ENCODE measurements around the gene CABLES1.
"Not testable (repeated sequence)": the region's sequence is repeated elsewhere in the genome, so short reads cannot be mapped to it uniquely, and the experiment has no call there.

CABLES1 gene

DNA sequence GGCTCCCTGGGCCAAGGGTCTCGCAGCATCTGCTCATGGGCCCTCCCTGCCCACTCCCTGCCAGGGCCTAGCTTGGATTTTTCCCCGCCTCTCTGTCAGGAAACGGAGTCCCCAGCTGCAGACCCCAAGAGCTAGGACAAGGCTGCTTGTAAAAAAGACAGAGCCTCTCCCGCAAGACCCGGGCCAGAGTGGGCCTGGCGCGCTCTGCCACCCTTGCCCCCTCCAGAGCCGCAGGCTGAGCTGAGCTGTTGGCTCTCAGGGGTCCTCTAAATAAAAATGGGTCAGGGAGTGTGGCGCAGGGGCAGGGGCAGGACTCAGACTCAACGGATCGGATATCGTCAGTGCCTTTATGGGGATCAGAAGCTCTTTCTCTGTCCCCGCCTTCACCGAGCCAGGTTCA is 112.6 kb downstream of the CABLES1 start:
- DNase-seq = no peak

DNA sequence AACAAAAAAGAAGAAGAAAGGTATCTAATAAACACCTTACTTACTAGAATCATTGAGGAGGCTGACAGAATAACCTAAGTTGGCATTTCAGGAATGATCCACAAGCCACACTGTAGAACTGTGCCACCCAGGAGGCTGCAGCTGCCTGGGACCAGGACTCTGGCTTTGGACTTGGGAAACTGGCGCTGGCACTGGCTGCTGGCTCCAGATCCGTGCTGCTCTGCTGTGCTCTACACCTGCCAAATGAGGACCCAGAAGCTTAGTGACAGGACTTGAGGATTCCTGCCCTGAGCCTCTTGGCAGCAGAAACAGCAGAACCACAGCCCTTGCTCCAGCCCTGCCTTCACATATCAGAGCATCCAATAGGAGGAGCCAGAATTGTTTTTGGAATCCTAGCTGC is 113.5 kb downstream of the CABLES1 start:
- no peak for DNase-seq

DNA sequence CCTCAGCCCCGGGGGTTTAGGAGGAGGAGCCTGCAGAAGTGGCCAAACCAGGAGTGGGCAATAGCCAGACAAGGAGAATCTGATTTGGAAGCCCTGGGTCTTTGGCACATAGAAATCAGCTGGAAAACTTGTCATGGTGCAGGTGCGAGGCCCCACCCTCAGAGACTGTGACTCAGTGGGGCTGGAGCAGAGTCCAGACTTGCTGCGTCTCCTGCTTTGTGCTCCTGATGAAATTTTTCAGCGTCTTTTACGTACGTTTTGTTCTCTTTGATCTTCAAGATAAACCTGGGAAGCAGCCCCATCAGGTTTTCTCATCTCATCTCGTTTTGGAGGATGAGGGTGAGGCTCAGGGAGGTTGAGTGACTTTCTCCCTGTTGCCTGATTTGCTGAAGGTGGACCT is 114.1 kb downstream of the CABLES1 start:
- DNase-seq = no peak

DNA sequence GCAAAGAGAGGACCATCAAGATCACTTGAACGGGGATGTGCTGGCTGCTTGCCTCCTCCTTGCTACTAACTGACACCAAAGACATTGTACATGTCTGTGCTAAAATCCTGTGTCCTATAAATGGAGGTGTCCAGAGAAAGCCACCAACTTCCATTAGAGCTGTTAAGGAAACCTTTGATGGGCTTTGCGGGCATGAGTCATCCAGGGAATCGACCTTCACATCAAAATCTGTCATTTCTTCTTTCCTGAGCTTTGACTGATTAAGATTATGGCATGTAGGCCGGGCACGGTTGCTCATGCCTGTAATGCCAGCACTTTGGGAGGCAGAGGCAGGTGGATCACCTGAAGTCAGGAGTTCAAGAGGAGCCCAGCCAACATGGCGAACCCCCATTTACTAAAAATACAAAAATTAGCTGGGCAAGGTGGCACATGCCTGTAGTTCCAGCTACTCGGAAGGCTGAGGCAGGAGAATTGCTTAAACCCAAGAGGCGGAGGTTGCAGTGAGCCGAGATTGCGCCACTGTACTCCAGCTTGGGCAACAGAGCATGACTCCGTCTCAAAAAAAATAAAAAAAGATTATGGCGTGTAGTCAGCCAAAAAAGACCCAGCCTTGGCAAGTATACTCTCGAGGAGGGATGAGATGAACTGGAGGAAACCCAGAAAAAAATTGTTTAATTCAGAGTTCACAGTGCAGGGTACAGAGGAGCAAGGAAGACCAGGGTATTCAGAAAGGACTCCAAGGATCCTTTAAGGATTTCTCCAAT is 115.8 kb downstream of the CABLES1 start:
- DNase-seq = peak; percentile 28

DNA sequence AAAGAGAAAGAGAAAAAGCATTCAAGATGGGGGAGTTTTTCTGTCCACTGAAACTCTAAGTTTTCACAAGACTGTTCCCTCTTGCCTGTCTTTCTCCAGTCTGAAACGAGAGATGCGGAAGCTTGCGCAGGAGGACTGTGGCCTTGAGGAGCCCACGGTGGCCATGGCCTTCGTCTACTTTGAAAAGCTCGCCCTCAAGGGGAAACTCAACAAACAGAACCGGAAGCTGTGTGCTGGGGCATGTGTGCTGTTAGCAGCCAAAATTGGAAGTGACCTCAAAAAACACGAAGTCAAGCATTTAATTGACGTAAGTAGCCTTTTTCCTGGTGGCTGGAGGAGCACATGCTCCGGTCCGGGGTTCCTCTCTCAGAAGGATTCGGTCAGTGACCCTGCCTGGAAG is 118.3 kb downstream of the CABLES1 start:
- DNase-seq = no peak

DNA sequence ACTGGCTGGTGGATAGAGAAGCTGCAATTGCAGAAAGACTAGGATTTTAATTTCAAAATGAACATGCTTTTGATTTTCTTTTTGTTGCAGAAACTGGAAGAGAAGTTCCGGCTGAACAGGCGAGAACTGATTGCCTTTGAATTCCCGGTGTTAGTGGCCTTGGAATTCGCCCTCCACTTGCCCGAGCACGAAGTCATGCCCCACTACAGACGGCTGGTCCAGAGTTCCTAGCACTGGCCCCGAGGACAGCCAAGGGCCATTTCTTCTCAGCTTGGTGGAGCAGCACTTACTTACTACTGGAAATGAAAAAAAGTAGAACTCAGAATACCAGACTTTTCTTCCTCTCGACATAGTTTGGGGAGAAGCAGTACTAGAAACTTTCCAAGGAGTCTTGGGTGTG is 121.9 kb downstream of the CABLES1 start:
- DNase-seq = no peak

DNA sequence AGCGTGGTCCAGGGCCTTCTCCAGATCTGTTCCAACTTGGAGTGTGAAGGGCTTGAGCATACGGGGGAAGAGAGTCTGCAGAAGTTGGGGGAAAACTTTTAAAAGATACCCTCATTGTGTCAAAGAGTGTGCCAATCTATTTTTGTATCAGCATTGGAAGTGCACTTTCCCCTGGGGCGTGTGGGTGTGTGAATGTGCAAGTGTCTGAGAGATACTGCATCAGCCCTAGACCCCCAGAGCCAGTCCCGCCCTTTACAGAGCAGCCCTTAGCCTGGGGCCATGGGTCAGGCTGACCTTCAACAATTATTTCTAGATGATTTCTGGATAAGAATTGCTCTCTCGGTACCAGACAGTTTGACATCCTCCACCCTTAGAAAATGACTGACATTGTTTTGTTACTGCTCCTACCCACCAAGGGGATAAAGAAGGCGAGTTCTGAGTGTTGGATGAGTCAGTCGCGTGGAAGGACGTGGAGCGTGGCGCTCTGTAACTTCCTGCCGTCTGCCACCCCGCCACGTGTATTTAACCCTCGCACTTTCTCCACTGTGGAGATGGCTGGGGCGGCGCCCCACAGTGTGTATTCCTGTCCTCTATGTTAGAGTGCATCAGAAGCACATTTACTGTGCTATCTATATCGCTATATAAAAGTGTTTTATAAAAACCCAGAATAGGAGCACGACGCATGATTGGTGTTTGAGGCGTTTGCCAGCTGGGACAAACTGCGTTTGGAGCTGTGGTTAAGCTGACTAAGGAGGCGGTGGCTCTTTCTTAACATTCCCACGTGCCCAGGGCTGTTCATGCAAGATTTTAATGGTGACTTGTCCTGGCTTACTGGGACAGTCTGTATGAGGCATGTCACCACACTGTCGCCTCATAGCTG is 122.6 kb downstream of the CABLES1 start:
- DNase-seq = peak; percentile 26

DNA sequence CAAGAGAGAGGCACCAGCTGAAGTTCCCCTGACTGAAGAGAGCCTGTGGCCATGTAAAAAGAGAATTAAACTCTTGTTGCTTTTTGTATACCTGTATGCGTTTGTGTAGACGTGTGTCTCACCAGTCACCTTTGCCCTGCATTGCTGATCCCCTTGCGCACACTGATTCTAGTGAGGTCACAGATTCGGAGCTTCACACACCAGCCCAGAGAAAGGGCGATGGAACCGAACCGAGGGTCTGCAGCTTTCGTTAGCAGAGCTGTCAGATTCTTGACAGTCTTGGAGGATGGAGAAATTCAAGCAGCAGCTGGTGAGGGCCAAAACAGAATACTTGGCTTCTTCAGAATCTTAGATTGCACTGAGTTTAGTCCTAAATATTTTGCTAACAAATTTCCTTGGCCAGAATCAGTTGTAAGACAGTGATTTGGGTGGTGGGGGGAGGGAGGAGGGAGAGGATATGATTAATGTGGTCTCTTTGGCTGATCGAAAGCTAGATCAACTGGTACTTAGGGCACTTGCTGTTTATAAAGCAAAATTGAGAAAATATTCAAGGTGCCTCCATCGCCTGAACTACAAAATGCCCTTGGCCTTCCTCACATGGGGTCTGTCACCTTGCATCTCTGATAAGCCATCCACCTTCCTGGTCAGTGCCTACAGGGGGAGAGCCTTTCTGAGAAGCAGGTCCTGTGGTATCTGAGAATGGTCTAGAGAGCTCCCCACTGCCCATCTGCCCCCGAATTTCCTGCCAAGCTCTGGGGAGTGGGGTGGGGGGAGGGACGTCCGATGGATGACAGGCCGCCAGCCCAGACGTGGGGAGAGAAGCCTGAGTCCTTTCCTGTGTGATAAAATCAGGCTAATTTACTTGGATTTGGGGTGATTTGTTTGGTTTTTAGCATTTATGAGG is 123.5 kb downstream of the CABLES1 start:
- DNase-seq = no peak

DNA sequence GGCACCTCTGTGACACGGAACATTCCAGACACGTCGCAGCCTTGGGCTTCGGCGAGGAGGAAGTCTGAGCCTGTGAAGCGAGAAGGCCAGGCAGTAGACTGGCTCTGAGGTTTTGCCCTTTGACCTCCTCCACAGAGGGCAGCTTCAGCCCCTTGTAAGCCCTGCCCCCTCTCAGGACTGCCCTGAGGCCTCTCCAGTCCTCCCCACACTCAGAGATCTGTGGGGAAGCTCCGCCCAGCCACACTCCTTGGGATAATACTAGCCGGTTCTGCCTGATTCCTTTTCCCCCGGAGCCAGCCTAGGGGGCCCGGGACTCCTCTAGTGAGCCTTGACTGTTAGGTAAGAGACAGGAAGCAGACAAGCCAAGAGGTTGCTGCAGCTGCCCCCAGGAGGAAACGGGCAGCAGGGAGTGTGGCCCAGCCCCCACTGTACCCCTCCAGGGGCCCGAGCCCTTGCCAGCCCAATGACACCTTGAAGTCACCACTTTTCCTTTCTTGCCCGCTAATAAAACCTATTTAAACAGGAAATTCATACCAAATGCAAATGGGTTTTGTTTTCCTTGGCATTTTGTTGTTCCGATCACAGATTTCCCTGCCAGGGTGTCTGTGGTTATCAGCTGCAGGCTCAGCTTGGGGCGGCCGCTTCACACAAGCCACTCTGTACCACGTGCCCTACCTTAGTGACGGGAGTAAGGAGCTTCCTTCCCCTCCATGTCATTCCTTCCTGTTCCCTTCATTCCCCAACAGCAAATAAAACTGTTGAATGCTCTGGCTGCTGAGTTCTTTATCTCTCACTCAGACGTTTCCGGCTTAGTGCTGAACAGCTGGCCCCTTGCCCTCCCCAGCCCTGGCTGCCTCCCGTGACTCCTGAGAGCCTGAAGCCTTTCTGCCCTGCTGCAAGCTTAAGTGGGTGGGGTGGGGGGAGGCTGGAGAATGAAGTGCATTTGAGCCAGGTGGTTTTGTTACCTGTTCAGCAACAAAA is 124.7 kb downstream of the CABLES1 start:
- no peak for DNase-seq

DNA sequence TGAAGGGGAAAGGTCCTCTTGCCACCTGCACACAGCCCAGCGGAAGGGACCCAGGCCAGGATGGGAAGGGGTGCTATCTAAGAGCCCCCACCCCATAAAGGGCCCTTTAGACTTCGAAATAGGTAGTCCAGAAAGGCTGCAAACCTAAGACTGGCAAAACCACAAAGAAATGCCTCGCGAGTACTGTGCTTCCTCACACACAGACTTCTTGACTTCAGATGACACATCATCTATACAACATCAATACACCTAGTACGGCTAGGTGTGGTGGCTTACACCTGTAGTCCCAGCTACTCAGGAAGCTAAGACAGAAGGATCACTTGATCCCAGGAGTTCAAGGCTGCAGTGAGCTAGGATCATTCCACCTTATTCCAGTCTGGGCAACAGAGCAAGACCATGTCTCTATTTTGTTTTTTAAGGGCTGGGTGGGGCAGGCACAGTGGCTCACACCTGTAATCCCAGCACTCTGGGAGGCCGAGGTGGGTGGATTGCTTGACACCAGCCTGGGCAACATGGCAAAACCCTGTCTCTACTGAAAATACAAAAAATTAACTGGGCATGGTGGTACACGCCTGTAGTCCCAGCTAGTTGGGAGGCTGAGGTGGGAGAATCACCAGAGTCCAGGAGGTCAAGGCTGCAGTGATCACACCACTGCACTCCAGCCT is 125.8 kb downstream of the CABLES1 start:
- DNase-seq = no peak

DNA sequence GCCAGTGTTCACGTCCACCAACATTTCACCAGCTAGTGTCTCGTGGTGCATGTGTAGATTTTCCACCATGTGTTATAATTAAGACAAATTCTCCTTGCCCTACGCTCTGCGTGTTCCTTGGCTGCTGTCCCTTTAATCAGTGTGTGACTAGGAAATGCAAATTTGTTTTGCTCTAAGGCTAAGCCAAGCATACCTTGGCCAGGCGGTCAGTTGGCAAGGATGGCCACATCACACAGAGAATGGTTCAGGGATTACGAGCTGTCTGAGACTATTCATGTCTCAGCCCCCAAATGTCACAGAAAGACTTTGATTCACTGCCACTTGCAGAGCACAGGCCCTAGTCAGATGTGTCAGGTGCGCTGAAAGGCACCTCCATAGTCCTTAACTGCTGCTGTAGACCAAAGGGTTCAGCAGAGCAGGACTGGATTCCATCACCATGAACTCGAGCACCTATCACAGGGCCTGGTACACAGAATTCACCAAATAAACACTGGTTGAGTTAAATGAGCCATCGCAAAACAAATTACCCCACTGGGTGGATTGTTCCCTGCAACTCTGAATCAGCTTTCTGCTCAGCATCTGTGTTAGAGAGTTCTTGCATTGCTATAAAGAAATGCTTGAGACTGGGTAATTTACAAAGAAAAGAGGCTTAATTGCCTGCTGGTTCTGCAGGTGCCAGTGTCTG is 128.4 kb downstream of the CABLES1 start:
- DNase-seq = no peak

DNA sequence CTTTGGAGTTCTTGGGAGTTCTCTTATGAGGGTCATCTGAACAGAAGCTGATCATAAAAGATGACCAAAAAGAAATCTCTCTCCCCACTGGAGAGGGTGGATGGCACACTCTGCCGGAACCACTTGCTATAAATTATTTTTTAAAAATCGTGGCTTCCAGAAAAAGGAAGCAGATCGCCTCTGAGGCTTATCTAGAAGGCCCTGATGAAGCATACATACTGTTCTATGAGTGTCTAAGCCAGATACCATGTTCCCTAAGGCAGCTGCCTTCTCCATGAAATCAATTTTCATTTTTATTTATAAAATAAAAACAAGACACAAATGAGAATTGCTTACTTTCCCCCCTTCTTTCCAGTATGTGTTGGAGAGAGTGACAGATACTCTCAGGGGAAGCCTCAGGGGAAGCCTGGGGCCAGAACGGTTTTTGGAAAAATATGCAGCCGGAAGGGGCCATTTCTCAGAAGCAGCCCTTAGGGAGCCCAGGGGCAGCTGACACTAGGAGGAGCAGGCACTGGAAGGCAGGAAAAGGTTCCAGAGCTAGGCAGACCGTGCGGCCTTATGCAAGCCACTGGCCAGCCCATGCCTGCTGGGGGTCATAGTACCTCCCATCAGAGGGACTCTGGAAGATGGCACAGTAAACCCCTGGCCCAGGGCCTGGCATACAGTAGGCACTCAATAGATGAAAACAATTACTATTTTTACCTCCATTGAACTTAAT is 130.6 kb downstream of the CABLES1 start:
- DNase-seq = no peak

DNA sequence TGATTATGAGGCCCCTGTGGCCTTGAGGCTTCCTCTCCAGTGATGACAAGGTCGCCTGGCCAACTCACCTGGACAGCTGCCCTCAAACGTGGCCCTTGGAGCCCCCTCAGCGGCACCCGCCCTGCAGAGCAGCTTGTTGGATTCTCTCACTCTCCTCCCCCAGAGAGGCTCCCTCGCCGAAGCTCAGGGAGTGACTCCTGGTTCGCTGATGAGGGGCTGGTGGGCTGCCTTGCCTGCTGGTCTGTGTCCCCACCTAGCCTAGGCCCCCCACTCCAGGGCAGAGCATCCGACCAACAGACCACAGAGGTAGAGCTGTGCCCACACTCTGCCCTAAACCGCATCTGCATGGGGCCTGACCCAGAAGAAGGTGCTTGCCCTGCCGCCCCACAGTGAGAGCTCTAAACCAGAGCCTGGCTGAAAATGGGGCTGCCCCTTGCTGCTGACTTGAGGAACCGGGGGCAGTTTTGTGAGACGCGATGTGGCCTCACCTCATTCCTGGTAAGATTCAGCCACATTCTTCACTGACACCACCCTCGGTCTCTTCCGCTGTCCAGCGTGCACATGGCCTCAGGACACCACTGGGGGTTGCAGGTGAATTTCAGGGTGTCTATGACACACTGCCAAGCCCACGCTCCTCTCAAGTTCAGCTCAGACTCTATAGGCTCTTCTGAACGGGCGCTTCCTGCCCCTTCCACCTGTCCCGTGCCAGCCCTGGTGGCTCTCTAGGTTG is 131.6 kb downstream of the CABLES1 start:
- DNase-seq = no peak

DNA sequence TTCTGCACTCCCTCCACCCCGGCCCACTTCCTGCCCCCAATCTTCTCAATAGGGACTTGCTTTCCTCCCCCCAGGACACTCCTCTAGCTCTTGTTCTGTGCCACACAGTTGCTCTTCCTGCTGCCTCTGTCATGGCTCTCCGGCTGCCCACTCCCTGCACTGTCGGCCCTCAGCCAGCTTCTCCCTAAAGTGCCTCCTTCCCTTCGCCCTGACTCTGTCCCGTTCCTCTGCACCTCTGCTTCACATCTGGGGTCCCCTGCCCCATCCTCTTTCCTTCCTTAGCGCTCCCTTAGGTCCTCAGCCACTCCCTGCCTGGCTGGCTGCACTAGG is 132.1 kb downstream of the CABLES1 start:
- no peak for DNase-seq

DNA sequence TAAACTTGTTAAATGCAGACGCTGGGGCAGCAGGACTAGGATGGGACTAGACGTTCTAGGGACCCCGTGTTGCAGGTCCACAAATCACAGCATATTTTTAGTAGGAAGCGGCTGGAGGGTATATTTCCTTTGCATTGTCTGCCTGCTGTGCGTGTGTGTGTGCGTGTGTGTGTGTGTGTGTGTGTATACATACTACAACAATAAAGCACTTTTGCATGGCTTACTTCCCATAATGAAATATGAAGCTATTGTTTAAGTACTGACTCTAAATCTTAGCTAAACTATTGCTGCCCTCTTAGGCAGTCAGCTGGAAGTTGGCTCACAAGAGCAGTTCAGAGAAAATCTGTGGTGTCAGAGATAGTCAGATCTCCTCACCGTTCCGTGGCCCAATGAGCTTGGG is 133.4 kb downstream of the CABLES1 start:
- no peak for DNase-seq

DNA sequence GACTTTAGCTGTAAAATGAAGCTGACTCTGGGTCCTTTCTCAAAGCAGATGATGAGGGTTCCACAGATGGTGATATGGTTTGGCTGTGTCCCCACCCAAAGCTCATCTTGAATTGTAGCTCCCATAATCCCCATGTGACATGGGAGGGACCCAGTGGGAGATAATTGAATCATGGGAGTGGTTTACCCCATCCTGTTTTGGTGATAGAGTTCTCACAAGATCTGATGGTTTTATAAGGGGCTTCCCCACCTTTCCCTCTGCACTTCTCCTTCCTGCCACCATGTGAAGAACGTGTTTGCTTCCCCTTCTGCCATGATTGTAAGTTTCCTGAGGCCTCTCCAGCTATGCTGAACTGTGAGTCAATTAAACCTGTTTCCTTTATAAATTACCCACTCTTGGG is 133.8 kb downstream of the CABLES1 start:
- not testable (repeated sequence) for DNase-seq

DNA sequence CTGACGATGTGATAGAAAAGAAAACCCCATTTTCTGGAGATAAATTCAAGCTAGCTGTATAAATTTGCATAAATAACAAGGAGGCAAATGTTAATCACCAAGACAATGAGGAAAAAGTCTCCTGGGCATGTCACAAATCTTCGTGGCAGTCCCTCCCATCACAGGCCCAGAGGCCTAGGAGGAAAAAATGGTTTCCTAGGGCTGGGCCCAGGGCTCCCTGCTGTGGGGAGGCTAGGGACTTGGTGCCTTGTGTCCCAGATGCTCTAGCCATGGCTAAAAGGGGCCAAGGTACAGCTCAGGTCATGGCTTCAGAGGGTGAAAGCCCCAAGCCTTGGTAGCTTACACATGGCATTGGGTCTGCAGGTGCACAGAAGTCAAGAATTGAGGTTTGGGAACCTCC is 134.6 kb downstream of the CABLES1 start:
- no peak for DNase-seq

DNA sequence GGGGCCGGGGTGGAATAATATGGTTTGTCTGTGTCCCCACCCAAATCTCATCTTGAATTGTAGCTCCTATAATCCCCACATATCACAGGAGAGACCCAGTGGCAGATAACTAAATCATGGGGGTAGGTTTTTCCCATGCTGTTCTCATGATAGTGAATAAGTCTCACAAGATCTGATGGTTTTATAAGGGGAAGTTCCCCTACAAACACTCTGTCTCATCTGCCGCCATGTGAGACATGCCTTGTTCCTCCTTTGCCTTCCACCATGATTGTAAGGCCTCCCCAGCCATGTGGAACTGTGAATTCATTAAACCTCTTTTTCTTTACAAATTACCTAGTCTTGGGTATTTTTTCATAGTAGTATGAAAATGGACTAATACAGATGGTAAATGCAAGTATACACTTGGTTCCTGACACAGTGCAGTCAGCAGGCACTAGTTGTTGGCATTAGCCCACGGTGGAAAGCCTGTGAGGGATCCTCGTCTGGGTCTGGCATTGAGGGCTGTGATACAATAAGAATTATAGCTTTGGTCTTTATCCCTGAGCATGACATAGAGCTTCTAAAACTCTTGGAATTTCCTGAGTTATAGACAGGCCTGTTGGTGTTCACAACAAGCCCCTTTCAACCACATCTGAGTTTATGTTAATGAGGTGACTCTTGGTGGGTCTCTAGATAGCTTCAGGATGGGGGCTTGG is 135.8 kb downstream of the CABLES1 start:
- no peak for DNase-seq
